COLO668 (cell line): ENCODE measurements around the gene HS1BP3.

ENCODE experiments used
- DNase-seq: peaks from one replicate; lab custom pipeline; 2025; ENCODE audit not compliant: unreplicated experiment; lab: John Stamatoyannopoulos, UW

HS1BP3 gene

DNA sequence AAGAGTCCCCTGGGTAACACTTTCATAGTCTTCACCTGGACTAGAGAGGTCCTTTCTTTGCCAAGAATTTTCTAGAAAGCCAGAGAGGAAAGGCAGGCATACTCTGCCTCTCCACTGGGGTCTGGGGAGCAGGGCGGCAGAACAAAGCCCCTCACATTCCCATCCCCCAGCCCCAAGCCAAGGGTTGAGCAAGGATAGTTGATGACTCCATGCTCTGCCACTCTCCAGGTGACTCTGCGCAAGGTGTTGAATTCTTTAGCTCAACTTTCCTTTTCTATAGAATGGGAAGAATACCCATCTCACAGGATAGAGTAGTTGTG is 13.1 kb upstream of the HS1BP3 start:
- DNase-seq, result no peak

DNA sequence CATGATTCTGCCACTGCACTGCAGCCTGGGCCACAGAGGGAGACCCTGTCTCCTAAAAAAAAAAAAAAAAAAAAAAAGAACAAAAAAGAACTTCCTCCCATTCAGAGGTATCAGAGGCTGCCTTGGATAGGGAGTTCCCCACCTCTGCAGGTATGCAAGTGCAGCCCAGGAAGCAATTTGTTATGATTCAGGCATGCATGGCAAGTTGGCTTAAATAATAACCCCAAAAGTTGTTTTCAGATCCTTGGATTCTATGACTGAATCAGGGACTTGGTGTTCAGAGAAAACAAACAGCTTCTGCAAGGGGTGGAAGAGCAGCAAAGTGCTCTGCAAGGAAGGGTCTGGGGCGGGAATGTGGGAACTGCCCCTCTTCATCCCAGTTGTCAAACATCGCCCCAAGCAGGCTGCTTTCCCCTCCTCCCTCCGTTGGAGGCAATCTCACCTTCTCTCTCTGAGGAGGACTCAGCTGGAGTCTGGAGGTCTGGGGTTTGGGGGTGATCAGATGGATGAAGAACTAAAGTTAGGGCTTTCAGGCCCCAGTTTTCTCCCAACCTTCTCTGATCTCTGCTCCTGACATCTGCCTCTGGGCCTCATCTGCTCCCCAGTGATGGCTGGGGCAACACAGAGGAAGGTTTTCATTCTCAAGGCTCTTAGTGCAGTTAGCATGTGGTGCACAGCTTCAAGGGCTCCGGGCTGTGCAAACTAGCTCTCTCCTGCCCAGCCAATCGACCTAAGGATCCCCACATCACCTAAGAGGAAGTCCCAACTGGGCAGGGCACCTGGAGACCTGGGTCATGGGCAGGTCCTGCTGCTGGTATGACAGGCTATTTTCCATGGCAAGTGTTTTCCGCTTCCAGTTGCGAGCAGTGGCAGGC is 12.5 kb upstream of the HS1BP3 start:
- DNase-seq, result no peak

DNA sequence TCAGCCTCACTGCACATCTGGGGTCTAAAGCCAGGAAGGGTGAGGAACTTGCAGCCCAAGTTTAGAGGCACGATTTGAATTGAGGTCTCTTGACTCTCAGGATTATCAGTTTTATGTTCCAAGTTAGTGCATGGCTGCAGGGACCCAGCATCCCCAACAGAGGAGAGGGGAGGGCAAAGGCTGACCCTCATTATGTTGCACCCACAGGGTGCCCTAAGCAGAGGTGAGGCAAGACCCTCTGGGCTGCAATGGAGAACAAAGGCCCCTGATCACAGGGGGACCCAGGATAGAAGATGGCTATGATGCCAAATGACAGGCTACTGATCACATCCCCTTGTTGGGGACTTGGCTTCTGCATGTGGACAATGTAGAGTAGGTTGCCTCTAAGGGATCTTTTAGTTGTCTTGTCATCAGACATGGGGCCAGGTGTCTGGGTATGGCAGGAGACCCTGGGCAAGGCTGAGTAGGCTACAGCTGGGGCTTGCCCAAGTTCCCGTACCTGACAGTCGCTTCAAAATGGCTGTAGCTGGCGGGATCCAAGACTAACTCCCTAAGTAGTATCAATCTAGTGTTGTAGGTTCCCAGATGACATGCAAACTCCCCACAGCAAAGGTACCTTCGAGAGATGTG is 11.5 kb upstream of the HS1BP3 start:
- DNase-seq, result no peak

DNA sequence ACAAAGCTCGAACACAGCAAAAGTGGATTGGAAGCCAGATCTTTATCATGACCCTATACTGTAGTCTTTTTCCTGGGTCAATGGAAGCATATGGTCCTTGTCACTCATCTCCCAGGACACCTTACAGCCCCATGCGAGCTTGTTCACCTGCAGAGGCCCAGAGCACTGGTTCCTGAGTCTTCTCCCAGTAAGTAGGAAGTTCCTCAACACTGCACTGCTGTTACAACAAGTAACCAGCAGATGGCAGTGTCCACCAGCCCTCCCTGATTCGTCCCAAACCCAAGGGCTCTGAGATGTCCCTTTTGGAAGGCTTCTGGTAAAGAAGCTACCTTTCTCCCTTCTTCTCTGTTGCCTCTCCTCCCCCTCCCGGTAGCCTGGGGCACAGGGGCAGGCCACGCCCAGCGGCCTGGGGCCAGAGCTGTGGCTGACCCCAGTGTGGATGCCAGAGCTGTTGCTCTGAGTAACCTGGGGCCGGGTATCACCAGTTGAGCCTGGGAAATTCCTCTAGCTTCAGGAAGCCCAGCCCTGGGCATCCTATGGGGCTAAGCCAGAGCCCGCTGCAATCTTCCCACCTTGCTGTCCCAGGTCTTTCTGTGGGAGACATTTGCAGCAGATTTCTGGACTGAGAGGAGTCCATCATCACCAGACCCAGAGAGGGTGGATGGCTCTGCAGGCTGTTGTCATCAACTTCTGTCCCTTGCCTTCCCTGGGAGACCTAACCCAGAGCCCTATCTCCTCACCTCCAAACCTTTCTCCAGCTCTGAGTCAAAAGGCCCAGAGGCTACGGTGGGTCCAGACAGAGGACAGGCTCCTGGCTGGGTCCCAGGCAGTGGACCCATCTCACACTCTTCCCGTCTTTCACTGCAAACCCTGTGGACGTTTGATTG is 10.8 kb upstream of the HS1BP3 start:
- peak; percentile 44 for DNase-seq

DNA sequence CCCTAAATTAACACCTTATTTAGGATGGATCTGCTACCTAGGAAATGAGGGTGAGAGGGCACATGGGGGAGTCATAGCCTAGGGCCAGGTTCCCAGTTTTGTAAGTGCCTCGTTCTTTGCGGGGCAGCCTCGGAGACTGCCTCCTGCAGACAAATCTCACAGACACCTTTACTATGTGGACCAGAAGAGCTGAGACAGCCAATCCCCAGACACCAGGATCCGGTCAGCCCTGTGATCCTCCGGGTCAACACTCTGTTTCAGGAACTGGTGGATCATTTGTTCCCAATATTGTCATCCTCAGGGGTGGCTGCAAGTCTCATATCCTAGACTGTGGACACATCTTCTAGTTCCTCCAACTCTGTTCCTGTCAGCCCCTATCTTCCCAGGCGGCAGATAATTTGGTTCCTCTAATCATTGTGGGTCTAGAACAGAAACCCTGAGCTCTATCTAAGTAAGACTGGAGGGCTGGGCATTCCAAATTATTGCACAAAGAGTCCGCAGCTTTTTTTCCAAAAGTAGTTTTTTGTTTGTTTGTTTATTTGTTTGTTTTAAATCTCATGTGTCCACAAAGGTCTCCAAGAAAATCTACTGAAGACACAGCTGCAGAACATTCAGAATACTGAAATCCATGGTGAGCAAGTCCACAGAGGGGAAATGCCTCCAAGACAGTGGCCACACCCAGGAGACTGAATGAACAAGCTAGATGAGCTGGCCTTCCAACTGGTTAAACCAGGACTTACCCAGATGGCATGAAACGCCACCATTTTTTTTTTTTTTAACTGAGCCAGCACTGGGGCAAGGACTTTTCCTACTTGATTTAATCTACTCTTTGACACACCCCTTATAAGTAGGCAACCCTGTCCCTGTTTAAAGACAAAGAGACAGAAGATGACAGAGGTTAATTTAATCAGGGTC is 9.9 kb upstream of the HS1BP3 start:
- DNase-seq, result no peak

DNA sequence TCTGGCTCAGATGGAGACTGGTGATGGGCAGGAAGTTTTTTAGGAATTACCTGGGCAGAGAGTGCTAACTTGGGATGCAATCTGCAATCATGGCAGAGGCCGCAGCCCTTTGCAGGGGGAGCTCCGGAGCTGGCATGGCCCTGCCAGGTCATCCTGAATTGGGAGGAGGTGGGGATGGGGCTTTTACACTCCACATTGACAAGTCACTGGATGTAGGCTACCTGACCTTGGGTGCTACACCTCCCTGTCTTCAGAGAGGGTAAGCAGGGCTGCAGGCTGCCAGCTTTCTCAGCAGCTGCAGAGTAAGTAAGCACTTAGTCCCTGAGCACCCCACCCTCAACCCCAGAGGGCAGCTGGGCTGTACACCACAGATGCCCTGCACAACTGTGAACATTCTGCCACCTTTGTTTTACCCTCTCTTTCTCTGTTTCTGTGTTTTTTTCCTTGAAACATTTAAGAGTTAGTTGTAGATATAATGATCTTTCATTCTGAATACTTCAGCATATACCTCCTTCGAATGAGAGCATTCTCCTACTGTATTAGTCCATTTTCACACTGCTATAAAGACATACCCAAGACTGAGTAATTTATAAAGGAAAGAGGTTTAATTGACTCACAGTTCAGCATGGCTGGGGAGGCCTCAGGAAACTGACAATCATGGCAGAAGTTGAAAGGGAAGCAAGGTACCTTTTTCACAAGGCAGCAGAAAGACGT is 6.8 kb upstream of the HS1BP3 start:
- no peak for DNase-seq

DNA sequence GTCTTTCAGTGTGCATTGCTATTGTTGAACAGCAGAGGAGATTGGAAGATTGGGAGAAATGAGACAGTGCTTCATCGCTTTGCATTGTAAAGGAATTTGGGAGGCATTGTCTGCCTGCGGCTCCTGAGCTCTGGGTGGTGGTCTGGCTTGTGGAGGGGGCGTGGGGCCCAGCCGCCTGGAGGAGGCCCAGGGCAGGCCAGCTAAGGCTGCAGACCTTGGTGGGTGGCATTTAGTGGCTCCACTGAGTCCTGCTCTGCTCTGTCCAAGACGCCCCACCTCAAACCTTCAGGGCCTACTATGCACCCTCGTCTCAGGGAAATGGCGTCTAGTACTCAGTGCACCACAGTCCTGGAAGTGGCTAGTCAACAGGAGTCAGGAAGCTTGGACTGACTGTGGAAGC is 5.7 kb upstream of the HS1BP3 start:
- no peak for DNase-seq

DNA sequence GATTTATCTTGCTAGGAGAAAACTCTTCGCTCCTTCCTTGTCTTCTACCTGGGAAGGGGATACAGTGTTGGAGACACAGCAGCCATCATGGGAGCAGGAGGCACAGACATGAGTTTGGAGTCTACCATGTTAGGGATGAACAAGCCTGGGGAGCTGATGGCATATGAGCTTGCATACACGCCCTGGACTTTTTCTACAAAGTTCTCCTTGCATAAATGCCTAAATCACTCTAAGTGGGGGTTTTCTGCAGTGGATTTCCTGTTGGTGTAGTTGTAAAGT is 3.6 kb upstream of the HS1BP3 start:
- DNase-seq, result no peak

DNA sequence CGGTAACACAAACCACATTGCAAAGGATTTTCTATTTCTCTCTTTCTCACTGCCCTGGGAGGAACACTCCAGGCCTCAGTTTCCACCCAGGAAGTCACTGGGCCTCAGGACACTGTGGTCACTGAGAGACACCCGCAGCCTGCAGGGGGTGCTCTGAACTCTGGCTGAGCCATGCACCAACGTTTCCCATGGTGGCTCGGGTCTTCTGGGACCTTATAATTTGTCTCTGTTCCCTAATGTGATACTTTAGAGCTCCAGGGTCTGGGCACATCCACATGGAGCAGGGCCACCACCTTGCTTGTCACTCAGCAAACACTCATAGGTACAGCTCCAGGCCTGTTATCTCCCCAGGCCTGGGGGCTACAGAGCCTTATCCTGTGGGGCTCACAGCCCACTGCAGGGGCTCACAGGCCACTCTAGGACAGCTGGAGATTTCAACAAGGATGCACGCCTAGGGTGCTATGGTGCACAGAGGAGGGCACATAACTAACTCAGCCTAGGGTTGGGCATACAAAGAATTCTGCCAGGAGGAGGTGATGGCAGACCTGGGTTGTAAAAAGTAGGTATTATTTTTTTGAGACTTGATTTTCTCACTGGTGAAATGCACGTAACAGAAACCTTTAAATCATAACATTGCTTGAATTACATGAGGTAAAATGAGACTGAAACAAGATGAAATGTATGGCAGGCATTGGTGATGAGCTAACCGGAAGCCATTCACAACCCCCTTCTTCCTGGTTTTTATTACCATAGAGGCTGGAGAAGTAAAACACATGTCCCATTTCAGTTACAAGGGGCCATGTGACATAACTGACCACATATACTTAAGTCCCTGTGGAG is 3.0 kb upstream of the HS1BP3 start:
- DNase-seq, result no peak

DNA sequence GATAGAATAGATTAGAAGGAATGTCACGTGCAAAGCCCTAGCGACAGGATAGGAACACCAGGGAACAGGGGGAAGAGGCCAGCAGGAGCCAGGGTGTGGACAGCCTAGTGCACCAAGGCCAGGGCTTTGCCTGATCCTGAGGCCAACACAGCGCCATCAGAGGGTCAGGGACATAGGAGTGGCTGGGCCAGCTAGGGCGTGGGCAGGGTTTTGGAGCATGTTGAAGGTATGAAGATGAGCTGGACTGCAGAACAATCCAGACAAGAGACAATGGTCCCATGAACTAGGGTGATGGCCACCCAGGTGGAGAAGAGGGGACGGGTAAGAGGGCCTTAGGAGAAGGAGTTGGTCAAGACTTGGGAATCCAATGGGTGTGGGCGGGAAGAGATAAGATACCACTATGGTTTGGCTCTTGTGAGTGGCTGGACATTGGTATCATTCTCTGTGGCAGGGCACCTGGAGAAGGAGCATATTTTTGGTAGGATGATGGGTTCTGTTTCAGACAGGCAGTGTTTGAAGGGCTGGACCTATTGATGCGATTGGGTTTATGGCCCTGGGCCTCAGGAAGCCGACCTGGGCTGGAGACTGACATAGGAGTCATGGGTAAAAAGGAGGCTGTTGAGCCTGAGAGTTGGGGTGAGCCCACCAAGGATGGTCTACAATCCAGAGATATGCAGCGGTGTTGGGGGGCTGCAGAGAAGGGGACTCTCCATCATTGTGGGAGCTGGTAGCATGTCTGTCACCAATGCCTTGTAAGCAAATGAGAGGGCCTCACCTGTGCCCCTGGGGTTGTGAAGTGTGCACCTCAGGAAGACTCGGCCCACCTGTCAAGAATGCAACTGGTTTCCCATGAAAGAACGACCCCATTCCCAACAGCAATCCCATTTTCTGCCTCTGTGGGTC is 2.0 kb upstream of the HS1BP3 start:
- DNase-seq, result no peak

DNA sequence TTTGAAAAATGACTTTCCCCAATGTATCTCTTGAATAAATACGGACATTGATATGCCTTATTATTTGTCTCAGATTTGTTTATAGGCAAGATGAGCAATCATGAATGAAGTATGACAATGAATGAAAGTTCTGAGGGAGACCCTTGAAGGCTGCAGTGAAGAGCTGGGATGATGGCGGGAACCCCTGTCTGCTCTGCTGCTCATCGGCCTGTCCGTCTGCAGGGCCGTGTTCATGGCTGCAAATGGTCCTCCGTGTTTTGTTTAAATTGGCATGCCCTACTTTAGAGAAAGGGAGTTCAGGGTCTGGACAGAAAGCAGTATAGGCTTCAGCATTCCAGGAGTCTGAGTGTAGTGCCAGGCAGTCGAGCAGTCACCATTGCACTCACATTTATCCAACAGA is 1.2 kb upstream of the HS1BP3 start:
- DNase-seq, result no peak

DNA sequence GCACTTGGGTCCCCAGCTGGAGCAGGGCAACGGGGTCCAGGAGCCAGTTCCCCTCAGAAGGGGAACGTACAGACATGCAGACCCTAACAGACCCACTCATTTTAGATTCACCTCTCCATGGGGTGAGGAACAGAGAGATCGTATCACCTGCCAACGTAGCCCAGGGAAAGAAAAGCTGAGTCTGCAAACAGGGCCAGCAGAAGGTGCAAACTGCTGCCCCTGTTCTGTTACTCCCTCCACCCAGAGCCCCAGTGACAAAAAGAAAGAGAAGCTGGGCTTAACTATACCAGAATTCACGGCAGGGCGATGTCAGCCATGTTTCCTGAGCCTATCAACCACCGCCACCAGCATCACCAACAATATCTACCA is 817 bp upstream of the HS1BP3 start:
- DNase-seq, result no peak

DNA sequence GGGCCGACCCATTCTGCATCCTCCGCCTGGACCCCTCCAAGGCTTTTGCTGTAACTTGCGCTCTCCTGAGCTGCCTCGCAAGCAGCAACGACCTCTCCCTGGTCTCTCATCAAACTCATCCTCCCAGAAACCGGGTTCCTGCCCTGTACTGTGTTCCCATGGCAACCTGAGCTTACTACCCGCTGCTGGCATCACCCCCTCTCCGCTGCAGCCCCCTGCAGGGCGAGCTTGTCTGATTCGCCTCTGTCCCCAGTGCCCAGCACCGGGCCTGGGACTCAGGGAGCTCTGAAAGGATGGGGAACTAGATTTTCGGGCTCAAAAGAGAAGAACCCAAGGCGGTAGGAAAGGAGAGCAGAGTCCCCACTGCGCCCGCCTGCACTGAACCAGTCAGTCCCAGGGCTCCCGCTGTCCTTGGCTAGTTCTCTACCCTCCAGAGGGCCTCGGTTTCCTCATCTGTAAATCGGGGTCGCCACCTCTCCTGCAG is 463 bp downstream of the HS1BP3 start:
- peak; percentile 37 for DNase-seq

DNA sequence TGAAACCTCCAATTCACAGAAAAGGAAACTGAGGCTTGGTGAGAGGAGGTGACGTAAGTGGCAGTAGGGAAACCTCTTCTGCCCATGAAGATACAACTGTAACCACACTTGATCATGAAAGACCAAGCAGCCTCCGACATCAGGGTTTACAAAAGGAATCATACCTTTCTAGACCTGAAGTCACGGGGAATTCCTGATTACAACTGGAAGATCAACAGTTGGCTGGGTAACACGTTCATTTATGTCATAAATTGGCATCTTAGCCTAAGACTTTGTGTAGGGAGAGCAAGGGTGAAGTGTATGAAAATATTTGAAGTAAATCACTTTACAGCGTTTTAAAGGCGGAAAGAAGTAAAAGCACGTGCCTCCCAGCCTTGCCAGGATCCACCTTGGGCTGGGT is 922 bp downstream of the HS1BP3 start:
- DNase-seq, result no peak

DNA sequence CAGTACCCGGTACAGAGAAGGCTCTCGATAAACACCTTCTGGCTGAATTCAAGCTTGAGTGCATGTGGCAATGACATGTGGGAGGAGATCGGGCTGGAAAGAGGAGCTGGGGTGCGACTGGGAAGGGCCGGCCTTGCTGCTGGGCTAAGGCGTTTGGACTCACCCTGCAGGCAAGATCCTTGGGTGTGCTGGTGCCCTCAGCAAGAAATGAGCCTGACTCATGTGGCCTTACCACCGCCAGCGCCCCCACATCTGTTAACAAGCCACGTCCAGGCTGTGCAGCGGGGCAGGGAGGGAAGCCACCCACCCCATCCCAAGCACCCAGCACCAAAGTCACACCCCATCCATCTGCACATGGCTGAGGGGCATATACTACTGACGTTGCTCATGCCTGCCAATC is 1.3 kb downstream of the HS1BP3 start:
- DNase-seq, result no peak

DNA sequence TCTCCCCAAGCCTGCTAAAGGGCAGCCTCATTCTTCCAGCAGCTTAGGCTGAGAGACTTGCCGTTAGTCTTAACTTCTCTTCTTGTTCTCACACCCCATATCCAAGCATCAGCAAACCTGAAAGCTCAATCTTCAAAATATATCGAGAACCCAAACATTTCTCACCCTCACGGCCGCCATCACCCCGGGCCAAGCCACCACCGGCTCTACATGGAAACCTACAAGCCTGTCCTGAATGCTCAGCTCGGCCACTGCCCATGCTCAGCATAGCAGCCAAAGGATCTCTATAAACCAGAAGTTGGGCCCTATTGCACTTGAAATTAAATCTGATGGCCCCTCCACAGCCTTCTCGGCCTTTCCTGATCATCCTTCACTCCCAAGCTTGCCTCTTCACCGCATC is 2.1 kb downstream of the HS1BP3 start:
- DNase-seq, result no peak

DNA sequence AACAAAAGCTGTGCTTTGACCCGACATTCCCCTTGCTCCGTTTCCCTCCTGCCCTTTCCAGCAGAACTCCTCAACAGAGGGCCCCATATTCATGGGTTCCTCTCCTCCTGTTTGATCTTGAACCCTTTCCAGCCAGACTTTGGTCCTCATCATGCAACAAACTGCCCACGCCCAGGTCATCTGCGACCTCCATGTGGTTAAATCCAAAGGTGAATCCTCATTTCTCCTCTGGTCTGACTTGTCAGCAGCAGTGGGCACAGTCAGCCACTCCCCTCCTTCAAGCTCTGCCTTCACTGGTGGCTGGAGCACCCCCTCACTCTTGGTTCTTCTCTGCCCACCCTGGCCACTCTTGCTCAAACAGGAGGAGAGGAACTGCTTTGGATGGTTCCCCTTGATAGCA is 2.7 kb downstream of the HS1BP3 start:
- no peak for DNase-seq

DNA sequence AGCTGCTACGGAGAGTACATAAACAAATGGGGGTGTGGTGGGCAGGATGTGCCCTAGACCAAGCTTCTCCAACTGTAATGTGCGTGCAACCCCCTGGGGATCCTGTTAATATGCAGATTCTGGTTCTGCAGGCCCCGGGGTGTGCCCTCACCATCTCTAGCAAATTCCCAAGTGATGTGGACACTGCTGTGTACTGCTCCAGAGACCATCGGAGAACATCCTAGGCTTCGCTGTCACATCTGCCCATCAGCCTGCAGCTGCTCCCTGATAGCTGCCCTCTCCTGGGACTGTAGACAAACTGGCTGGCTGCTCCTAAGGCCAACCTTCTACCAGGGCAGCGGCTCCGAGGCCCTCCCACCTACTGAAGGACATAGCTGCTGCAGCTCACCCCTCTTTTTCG is 3.2 kb downstream of the HS1BP3 start:
- no peak for DNase-seq
